GM13976 (cell line): ENCODE results near the gene KCNMA1.

Experiments
- DNase-seq: peaks from one replicate; pipeline ENCODE4 v3.0.0; 2012; ENCODE audit warnings: low spot score
- CTCF ChIP-seq: IDR thresholded peaks from 2 replicates; pipeline ENCODE4 v1.5.1; 2012; ENCODE audit warnings: borderline replicate concordance, mild to moderate bottlenecking; ENCODE audit not compliant: insufficient read depth; ENCODE audit errors: extremely low read depth, missing control alignments, control extremely low read depth
- in situ Hi-C: fragments of 300-500 bp; cut with MboI; formaldehyde crosslinking; loops from one replicate; pipeline ENCODE4 v1.12.0; 2022; ENCODE audit warnings: low sequenced_read_pairs, mixed read lengths, inconsistent platforms; ENCODE audit not compliant: unreplicated experiment

Gene KCNMA1

GRCh38 chr10:77542710-77543259 is 94.8 kb downstream of the KCNMA1 start:
- in situ Hi-C loops: no loop called here
- no peak for DNase-seq
- TF ChIP-seq CTCF: no peak

- TF ChIP-seq CTCF: no peak
- DNase-seq: no peak
- in situ Hi-C loops: no loop called here
Observed at GRCh38 chr10:77541944-77542343, 95.7 kb downstream of the KCNMA1 start.

GRCh38 chr10:77541247-77541646 is 96.4 kb downstream of the KCNMA1 start:
- in situ Hi-C loops: no loop called here
- TF ChIP-seq CTCF: no peak
- DNase-seq: no peak

GRCh38 chr10:77539147-77539935 is 98.3 kb downstream of the KCNMA1 start:
- DNase-seq: no peak

GRCh38 chr10:77537720-77538373 is 99.8 kb downstream of the KCNMA1 start:
- no peak for DNase-seq
- no peak for TF ChIP-seq CTCF
- in situ Hi-C loops: no loop called here

More at GRCh38 chr10:77539147-77539935, 98.3 kb downstream of the KCNMA1 start:
- no peak for TF ChIP-seq CTCF
- in situ Hi-C loops: no loop called here

- no peak for DNase-seq
- TF ChIP-seq CTCF: no peak
- in situ Hi-C loops: no loop called here
Observed at GRCh38 chr10:77537071-77537470, 100.5 kb downstream of the KCNMA1 start.
